ENCODE measurements around the gene PPP2R5B. TPM values are rescaled to one million over a fixed set of nuclear protein-coding genes. Genes with fewer than 3 reads are reported as not detected.

Gene PPP2R5B
- total and polyA plus RNA-seq, 9 of the 15 experiments (the other 6 are each of a cell fraction or from before 2014, with no cell fraction given) = 0.10 to 7.8 (median 3.3) TPM

DNA sequence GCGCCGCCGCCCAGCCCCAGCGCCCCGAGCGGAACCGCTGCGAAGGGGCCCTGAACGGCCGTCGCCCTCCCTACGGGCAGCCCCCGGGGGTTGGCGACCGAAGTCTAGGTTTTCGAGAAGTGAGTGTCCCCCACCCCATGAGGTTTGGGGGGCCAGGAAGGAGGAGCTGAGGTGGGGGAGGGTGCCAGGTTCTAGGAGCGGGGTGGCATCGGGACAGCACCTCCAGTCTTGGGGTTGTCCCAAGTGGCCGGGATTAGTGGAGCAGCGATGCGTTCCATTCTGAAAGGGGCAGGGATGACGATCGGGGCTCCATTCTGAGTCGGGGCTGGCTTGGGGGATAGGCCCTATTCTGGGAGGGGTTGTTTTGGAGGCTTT, 408 bp downstream of the PPP2R5B start (continued):
- TF ChIP-seq, protein P1, sequence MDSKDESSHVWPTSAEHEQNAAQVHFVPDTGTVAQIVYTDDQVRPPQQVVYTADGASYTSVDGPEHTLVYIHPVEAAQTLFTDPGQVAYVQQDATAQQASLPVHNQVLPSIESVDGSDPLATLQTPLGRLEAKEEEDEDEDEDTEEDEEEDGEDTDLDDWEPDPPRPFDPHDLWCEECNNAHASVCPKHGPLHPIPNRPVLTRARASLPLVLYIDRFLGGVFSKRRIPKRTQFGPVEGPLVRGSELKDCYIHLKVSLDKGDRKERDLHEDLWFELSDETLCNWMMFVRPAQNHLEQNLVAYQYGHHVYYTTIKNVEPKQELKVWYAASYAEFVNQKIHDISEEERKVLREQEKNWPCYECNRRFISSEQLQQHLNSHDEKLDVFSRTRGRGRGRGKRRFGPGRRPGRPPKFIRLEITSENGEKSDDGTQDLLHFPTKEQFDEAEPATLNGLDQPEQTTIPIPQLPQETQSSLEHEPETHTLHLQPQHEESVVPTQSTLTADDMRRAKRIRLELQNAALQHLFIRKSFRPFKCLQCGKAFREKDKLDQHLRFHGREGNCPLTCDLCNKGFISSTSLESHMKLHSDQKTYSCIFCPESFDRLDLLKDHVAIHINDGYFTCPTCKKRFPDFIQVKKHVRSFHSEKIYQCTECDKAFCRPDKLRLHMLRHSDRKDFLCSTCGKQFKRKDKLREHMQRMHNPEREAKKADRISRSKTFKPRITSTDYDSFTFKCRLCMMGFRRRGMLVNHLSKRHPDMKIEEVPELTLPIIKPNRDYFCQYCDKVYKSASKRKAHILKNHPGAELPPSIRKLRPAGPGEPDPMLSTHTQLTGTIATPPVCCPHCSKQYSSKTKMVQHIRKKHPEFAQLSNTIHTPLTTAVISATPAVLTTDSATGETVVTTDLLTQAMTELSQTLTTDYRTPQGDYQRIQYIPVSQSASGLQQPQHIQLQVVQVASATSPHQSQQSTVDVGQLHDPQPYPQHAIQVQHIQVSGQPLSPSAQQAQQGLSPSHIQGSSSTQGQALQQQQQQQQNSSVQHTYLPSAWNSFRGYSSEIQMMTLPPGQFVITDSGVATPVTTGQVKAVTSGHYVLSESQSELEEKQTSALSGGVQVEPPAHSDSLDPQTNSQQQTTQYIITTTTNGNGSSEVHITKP (IDR thresholded peaks at IDR 0.05; ENCODE audit: partially characterized antibody) = no peak
- TF ChIP-seq ETS1 (conservative IDR thresholded peaks at IDR 0.05; ENCODE audit: control insufficient read depth, low read depth, low read length) (no peak), FOXP1 (CRISPR knock-in tag; IDR thresholded peaks at IDR 0.05) (no peak), ZNF76 (CRISPR knock-in tag; IDR thresholded peaks at IDR 0.05; ENCODE audit: borderline replicate concordance) (no peak), SAP30 (IDR thresholded peaks at IDR 0.05; ENCODE audit: borderline replicate concordance, insufficient read depth, low read depth, low read length, poor library complexity, severe bottlenecking) (peak; percentile 11), E2F8 (IDR thresholded peaks at IDR 0.05; ENCODE audit: low read depth, partially characterized antibody) (no peak)
- TF ChIP-seq, protein P2, sequence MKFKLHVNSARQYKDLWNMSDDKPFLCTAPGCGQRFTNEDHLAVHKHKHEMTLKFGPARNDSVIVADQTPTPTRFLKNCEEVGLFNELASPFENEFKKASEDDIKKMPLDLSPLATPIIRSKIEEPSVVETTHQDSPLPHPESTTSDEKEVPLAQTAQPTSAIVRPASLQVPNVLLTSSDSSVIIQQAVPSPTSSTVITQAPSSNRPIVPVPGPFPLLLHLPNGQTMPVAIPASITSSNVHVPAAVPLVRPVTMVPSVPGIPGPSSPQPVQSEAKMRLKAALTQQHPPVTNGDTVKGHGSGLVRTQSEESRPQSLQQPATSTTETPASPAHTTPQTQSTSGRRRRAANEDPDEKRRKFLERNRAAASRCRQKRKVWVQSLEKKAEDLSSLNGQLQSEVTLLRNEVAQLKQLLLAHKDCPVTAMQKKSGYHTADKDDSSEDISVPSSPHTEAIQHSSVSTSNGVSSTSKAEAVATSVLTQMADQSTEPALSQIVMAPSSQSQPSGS (CRISPR knock-in tag; IDR thresholded peaks at IDR 0.05) = no peak
- TF ChIP-seq, protein P3, sequence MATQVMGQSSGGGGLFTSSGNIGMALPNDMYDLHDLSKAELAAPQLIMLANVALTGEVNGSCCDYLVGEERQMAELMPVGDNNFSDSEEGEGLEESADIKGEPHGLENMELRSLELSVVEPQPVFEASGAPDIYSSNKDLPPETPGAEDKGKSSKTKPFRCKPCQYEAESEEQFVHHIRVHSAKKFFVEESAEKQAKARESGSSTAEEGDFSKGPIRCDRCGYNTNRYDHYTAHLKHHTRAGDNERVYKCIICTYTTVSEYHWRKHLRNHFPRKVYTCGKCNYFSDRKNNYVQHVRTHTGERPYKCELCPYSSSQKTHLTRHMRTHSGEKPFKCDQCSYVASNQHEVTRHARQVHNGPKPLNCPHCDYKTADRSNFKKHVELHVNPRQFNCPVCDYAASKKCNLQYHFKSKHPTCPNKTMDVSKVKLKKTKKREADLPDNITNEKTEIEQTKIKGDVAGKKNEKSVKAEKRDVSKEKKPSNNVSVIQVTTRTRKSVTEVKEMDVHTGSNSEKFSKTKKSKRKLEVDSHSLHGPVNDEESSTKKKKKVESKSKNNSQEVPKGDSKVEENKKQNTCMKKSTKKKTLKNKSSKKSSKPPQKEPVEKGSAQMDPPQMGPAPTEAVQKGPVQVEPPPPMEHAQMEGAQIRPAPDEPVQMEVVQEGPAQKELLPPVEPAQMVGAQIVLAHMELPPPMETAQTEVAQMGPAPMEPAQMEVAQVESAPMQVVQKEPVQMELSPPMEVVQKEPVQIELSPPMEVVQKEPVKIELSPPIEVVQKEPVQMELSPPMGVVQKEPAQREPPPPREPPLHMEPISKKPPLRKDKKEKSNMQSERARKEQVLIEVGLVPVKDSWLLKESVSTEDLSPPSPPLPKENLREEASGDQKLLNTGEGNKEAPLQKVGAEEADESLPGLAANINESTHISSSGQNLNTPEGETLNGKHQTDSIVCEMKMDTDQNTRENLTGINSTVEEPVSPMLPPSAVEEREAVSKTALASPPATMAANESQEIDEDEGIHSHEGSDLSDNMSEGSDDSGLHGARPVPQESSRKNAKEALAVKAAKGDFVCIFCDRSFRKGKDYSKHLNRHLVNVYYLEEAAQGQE (IDR thresholded peaks at IDR 0.05; ENCODE audit: borderline replicate concordance) = 0 out of 2 replicates have a peak, but pooled peaks have one; percentile 1
- TF ChIP-seq, protein P3 (CRISPR knock-in tag; IDR thresholded peaks at IDR 0.05; ENCODE audit: low read depth) = no peak
